Liver (tissue), 9 donors: Measurements from ENCODE around the gene GNAT1. TPM values are rescaled to one million over a fixed set of nuclear protein-coding genes. Genes with fewer than 3 reads are reported as not detected.

Source experiments
- DNase-seq: peaks from one replicate; pipeline ENCODE4 v3.0.0-alpha.2; 2017; ENCODE audit warnings: low spot score
- H3K27ac ChIP-seq, 2 donors: one replicate each; pipeline ENCODE4 v1.7.0; 2013; ENCODE audit warnings: inconsistent platforms in 2 of 2, low read length in 2 of 2, control low read depth in 1 of 2, low read depth in 1 of 2, mild to moderate bottlenecking in 1 of 2
- H3K27me3 ChIP-seq, 4 donors: one replicate each; pipeline versions ENCODE4 v1.6.1 to v1.7.0; 2013; ENCODE audit warnings: low read length in 3 of 4, inconsistent platforms in 1 of 4, mild to moderate bottlenecking in 1 of 4, moderate library complexity in 1 of 4; ENCODE audit not compliant: control insufficient read depth in 4 of 4, insufficient read depth in 4 of 4
- H3K36me3 ChIP-seq, 4 donors: one replicate each; pipeline versions ENCODE4 v1.6.1 to v1.7.0; 2013; ENCODE audit warnings: low read length in 3 of 4, mild to moderate bottlenecking in 3 of 4, low read depth in 1 of 4, moderate library complexity in 1 of 4; ENCODE audit not compliant: control insufficient read depth in 4 of 4, insufficient read depth in 3 of 4
- H3K4me1 ChIP-seq, 4 donors: one replicate each; pipeline versions ENCODE4 v1.6.1 to v1.7.0; 2013; ENCODE audit warnings: low read length in 3 of 4, mild to moderate bottlenecking in 3 of 4, moderate library complexity in 1 of 4; ENCODE audit not compliant: control insufficient read depth in 4 of 4, insufficient read depth in 4 of 4
- H3K4me3 ChIP-seq, 3 donors: one replicate each; pipeline versions ENCODE4 v1.6.1 to v1.7.0; 2013; ENCODE audit warnings: low read length in 3 of 3, control low read depth in 1 of 3, low read depth in 1 of 3, mild to moderate bottlenecking in 1 of 3
- H3K9ac ChIP-seq, 2 donors: one replicate each; pipeline ENCODE4 v1.7.0; 2013; ENCODE audit warnings: low read length in 2 of 2, mild to moderate bottlenecking in 2 of 2, moderate library complexity in 2 of 2, control low read depth in 1 of 2, low read depth in 1 of 2
- H3K9me3 ChIP-seq, 4 donors: one replicate each; pipeline versions ENCODE4 v1.6.1 to v1.7.0; 2013; ENCODE audit warnings: low read length in 3 of 4; ENCODE audit not compliant: control insufficient read depth in 4 of 4
- CTCF ChIP-seq: fragments of 150-350 bp; IDR thresholded peaks from 2 replicates; pipeline ENCODE4 v1.5.1; 2017; ENCODE audit warnings: improper control_type of control experiment, low read depth, low read length; ENCODE audit not compliant: missing input control
- EGR1 ChIP-seq, 2 donors: IDR thresholded peaks; 2 replicates each; pipeline ENCODE4 v1.6.1; 2016 to 2018; ENCODE audit warnings: antibody characterized with exemption in 2 of 2, low read depth in 2 of 2
- FOXA1 ChIP-seq: IDR thresholded peaks from 2 replicates; pipeline ENCODE4 v1.6.1; 2016; ENCODE audit warnings: antibody characterized with exemption
- FOXA2 ChIP-seq: IDR thresholded peaks from 2 replicates; pipeline ENCODE4 v1.6.1; 2016; ENCODE audit warnings: antibody characterized with exemption
- GABPA ChIP-seq, 2 donors: IDR thresholded peaks in 1 of 2; conservative IDR thresholded peaks in 1 of 2; 2 replicates each; pipeline ENCODE4 v1.6.1; 2016; ENCODE audit warnings: antibody characterized with exemption in 2 of 2, mild to moderate bottlenecking in 1 of 2, moderate library complexity in 1 of 2
- HNF4G ChIP-seq: IDR thresholded peaks from 2 replicates; pipeline ENCODE4 v1.6.1; 2016; ENCODE audit warnings: antibody characterized with exemption
- JUND ChIP-seq, 2 donors: IDR thresholded peaks; 2 replicates each; pipeline ENCODE4 v1.6.1; 2016; ENCODE audit warnings: antibody characterized with exemption in 2 of 2
- MAX ChIP-seq: IDR thresholded peaks from 2 replicates; pipeline ENCODE4 v1.6.1; 2016; ENCODE audit warnings: antibody characterized with exemption
- NR2F2 ChIP-seq: IDR thresholded peaks from 2 replicates; pipeline ENCODE4 v1.6.1; 2016; ENCODE audit warnings: antibody characterized with exemption
- REST ChIP-seq: IDR thresholded peaks from 2 replicates; pipeline ENCODE4 v1.6.1; 2016; ENCODE audit warnings: antibody characterized with exemption, mild to moderate bottlenecking
- RXRA ChIP-seq, 2 donors: IDR thresholded peaks; 2 replicates each; pipeline ENCODE4 v1.6.1; 2017 to 2018; ENCODE audit warnings: antibody characterized with exemption in 2 of 2, mild to moderate bottlenecking in 1 of 2
- SP1 ChIP-seq: IDR thresholded peaks from 2 replicates; pipeline ENCODE4 v1.6.1; 2018; ENCODE audit warnings: antibody characterized with exemption, mild to moderate bottlenecking
- TAF1 ChIP-seq: conservative IDR thresholded peaks from 2 replicates; pipeline ENCODE4 v1.6.1; 2016; ENCODE audit warnings: antibody characterized with exemption, mild to moderate bottlenecking
- WGBS: extraction: QIAGEN DNeasy Blood & Tissue Kit; methylation state at CpG from one replicate; pipeline ENCODE4 v1.1.7; 2013; 5-methylcytosine and 5-hydroxymethylcytosine counted together
- polyA plus RNA-seq, 2 donors: library from polyadenylated mRNA; stranded (reverse) in 1 of 2; unstranded in 1 of 2; fragments of 200-250 nt in 1 of 2; fragments of >200 nt in 1 of 2; fragmentation: Nextera tagmentation in 1 of 2; extraction: Ambion mirVana in 1 of 2; gene quantifications; one replicate each; pipeline versions ENCODE4 v1.2.1 to v1.2.3, GENCODE V29; 2013 to 2015
- total RNA-seq, 2 donors: library from RNA; depleted of rRNA; stranded (reverse); fragments of >200 nt; gene quantifications; one replicate each; pipeline ENCODE4 v1.2.3, GENCODE V29; 2014
- donor health status: healthy.
- donor health status: healthy.
- donor health status: healthy.
- donor health status: healthy.
- donor health status: healthy.

The GNAT1 gene
- total and polyA plus RNA-seq, 4 donors, result 0.08 TPM; not detected in 3

GRCh38 chr3:50182533-50183099 is 8.8 kb upstream of the GNAT1 start:
- Histone ChIP-seq H3K9me3 (no peaks in the 10 kb centered on the region), H3K9ac (no peak overlapping the region), H3K4me1 (peaks cover 1 to 24% (median 14%) of the 10 kb centered on the region in 4 donors), H3K4me3 (no peak overlapping the region), H3K36me3 (no peaks in the 10 kb centered on the region), H3K27ac (no peak overlapping the region), H3K27me3 (no peaks in the 10 kb centered on the region)
- 82% methylated on average over 26 of the region's 26 CpGs for WGBS
- no peak for DNase-seq
- no peak for TF ChIP-seq SP1

GRCh38 chr3:50183755-50184154 is 7.7 kb upstream of the GNAT1 start:
- TF ChIP-seq EGR1 (IDR thresholded peaks at IDR 0.05; ENCODE audit: low read depth in 2 of 2) (no peak), CTCF (no peak), FOXA1 (no peak), SP1 (no peak), HNF4G (no peak), REST (no peak), GABPA (IDR thresholded peaks at IDR 0.05 in 1 of 2, conservative IDR thresholded peaks at IDR 0.05 in 1 of 2) (no peak), JUND (IDR thresholded peaks at IDR 0.05) (no peak), FOXA2 (no peak), RXRA (IDR thresholded peaks at IDR 0.05) (no peak), TAF1 (no peak), NR2F2 (no peak), MAX (no peak)
- H3K4me1 ChIP-seq, result peaks cover 1 to 24% (median 14%) of the 10 kb centered on the region in 4 donors
- H3K27ac ChIP-seq, result no peak overlapping the region
- 85% methylated on average over 6 of the region's 6 CpGs for WGBS
- no peaks in the 10 kb centered on the region for H3K27me3 ChIP-seq
- no peaks in the 10 kb centered on the region for H3K9me3 ChIP-seq
- H3K9ac ChIP-seq, result no peak overlapping the region
- no peak overlapping the region for H3K4me3 ChIP-seq
- no peaks in the 10 kb centered on the region for H3K36me3 ChIP-seq
- DNase-seq, result no peak
